Keratinocyte (primary cell): ENCODE results near the gene MCF2L2.

ENCODE experiments used
- CTCF ChIP-seq, 3 experiments: IDR thresholded peaks in 1 of 3; conservative IDR thresholded peaks in 1 of 3; optimal IDR thresholded peaks in 1 of 3; 2 replicates in 2 of 3; 3 replicates in 1 of 3; pipeline versions ENCODE3 to v1.5.1; 2011; ENCODE audit warnings: low read length in 3 of 3, mild to moderate bottlenecking in 3 of 3, moderate library complexity in 2 of 3, control low read depth in 1 of 3, inconsistent platforms in 1 of 3; ENCODE audit not compliant: insufficient read depth in 2 of 3; ENCODE audit errors: extremely low read depth in 1 of 3
- EZH2 ChIP-seq: IDR thresholded peaks from one replicate; pipeline ENCODE4 v1.6.1; 2012; ENCODE audit warnings: inconsistent platforms, mild to moderate bottlenecking, low read length, moderate library complexity

DNA sequence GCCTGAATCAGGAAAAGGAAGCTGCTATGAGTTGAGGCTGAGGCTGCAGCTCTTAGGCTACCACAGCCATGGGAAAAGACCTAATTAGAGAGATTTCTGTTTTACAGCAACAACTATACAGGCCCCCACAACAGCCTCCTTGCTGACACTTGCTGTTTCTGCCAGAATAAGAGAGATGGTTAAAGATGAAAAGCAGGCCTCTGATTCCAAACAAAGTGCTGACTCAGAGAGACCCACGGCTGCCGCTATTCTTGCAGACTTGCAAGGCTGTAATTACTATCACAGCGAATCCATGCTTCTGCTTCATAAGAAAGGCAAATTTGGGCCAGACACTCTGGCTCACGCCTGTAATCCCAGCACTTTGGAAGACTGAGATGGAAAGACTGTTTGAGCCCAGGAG lies 41.8 kb downstream of the MCF2L2 start:
- TF ChIP-seq CTCF (optimal IDR thresholded peaks at IDR 0.05 in 1 of 3, IDR thresholded peaks at IDR 0.05 in 1 of 3, conservative IDR thresholded peaks at IDR 0.05 in 1 of 3; ENCODE audit: extremely low read depth in 1 of 3, insufficient read depth in 2 of 3, low read length in 3 of 3): no peak
- TF ChIP-seq EZH2: no peak
